Measurements from ENCODE around the gene RERE. TPM values are rescaled to one million over a fixed set of nuclear protein-coding genes. Genes with fewer than 3 reads are reported as not detected.

The RERE gene
- total and polyA plus RNA-seq, 2 experiments from 2014 or later: 39.8 to 62.8 TPM

DNA sequence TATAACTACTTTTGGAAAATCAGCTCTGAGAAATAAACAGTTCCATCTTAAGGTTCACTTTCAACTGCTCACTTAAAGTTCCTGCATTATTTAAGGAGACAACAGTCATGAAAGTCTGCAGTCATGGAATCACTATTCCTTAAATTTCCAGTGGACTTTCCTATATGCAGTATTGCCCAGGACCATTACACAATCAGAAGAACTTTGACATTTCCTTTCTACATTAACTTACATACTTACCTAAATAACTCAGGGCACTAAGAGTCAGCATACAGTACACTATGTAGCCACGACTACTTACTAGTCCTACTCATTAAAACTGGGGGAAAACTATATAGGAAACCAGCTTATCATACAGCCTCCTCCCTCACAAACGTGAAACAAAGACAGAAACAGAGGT, 279.4 kb downstream of the RERE start:
- WGBS (ENCODE audit: low lambda C conversion rate, missing lambda C conversion rate): 73% methylated on average over 2 of the region's 2 CpGs
- Histone ChIP-seq H3K27me3 (no peaks in the 10 kb centered on the region), H3K9me3 (ENCODE audit: low read depth) (no peaks in the 10 kb centered on the region), H4K20me1 (ENCODE audit: insufficient read depth, poor library complexity, severe bottlenecking) (peaks cover 3% of the 10 kb centered on the region), H3K27ac (no peak overlapping the region), H3K9me2 (replicated peaks; ENCODE audit: insufficient read depth) (no peaks in the 10 kb centered on the region), H3K36me3 (replicated peaks; ENCODE audit: insufficient read depth, low read depth) (no peaks in the 10 kb centered on the region), H3K4me1 (ENCODE audit: insufficient read depth) (peaks cover 4% of the 10 kb centered on the region), H3K4me3 (no peak overlapping the region), H3K79me2 (peaks cover 35% of the 10 kb centered on the region), H2AFZ (no peak overlapping the region), H3K4me2 (no peak overlapping the region)
- TF ChIP-seq, protein P1, sequence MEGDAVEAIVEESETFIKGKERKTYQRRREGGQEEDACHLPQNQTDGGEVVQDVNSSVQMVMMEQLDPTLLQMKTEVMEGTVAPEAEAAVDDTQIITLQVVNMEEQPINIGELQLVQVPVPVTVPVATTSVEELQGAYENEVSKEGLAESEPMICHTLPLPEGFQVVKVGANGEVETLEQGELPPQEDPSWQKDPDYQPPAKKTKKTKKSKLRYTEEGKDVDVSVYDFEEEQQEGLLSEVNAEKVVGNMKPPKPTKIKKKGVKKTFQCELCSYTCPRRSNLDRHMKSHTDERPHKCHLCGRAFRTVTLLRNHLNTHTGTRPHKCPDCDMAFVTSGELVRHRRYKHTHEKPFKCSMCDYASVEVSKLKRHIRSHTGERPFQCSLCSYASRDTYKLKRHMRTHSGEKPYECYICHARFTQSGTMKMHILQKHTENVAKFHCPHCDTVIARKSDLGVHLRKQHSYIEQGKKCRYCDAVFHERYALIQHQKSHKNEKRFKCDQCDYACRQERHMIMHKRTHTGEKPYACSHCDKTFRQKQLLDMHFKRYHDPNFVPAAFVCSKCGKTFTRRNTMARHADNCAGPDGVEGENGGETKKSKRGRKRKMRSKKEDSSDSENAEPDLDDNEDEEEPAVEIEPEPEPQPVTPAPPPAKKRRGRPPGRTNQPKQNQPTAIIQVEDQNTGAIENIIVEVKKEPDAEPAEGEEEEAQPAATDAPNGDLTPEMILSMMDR (IDR thresholded peaks at IDR 0.05; ENCODE audit: poor library complexity): no peak
- TF ChIP-seq EZH2 (IDR thresholded peaks at IDR 0.05; ENCODE audit: borderline replicate concordance) (no peak), EZH2phosphoT487 (IDR thresholded peaks at IDR 0.05; ENCODE audit: low read depth, severe bottlenecking, unreplicated experiment) (no peak)
- DNase-seq (ENCODE audit: low spot score): no peak

DNA sequence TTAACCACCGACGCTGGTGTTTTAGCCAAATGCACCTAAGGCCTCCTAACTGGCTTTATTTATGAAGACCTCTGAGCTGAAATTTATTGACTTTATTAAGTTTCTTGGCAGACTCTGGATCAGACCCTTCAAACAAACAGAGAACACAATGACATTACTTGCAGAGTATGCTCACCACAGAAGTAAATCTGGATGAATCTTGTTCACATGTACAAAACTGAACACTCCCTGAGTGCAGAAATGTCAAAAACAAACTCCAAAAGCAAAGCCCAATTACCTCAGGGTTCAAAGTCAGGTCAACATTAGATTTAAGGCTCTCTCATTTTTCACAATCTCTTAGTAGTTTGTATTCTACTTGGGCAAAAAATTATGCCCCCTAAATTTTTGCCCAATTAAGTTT, 280.9 kb downstream of the RERE start:
- no peaks in the 10 kb centered on the region for H3K36me3 ChIP-seq (replicated peaks; ENCODE audit: insufficient read depth, low read depth)
- H3K9me3 ChIP-seq (ENCODE audit: low read depth): no peaks in the 10 kb centered on the region
- H3K27me3 ChIP-seq: no peaks in the 10 kb centered on the region
- no peak for DNase-seq (ENCODE audit: low spot score)
- 78% methylated on average over 2 of the region's 2 CpGs for WGBS (ENCODE audit: low lambda C conversion rate, missing lambda C conversion rate)
- no peak overlapping the region for H2AFZ ChIP-seq
- H3K4me2 ChIP-seq: no peak overlapping the region
- peaks cover 39% of the 10 kb centered on the region for H3K79me2 ChIP-seq
- no peak overlapping the region for H3K4me3 ChIP-seq
- TF ChIP-seq, protein P1 (IDR thresholded peaks at IDR 0.05; ENCODE audit: poor library complexity): no peak
- TF ChIP-seq EZH2phosphoT487 (IDR thresholded peaks at IDR 0.05; ENCODE audit: low read depth, severe bottlenecking, unreplicated experiment): no peak
- TF ChIP-seq EZH2 (IDR thresholded peaks at IDR 0.05; ENCODE audit: borderline replicate concordance): no peak
- no peak overlapping the region for H3K27ac ChIP-seq
- peaks cover 4% of the 10 kb centered on the region for H3K4me1 ChIP-seq (ENCODE audit: insufficient read depth)
- peaks cover 3% of the 10 kb centered on the region for H4K20me1 ChIP-seq (ENCODE audit: insufficient read depth, poor library complexity, severe bottlenecking)
- no peaks in the 10 kb centered on the region for H3K9me2 ChIP-seq (replicated peaks; ENCODE audit: insufficient read depth)

DNA sequence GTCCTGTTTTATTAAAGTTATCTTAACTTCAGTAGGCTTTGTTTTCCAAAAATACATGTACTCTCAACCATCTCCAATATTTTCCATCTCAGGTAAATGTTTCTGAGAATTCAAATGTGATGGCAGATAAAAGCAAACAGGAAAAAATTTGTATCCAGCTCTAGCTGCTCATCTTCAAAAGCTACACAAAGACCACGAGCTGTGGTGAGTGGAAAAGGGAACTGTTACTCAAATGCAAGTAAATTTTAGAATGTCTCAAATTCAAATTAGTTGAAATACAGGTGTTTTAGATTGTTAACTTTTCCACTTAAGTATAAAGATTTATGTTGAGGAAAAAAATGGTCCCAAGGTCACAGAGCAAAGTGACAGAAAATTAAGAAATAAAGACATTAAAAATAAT, 283.5 kb downstream of the RERE start:
- WGBS (ENCODE audit: low lambda C conversion rate, missing lambda C conversion rate): 90% methylated on average over 1 of the region's 1 CpG
- Histone ChIP-seq H4K20me1 (ENCODE audit: insufficient read depth, poor library complexity, severe bottlenecking) (peaks cover 3% of the 10 kb centered on the region), H3K4me3 (no peak overlapping the region), H3K9me3 (ENCODE audit: low read depth) (no peaks in the 10 kb centered on the region), H3K27ac (no peak overlapping the region), H3K79me2 (peaks cover 44% of the 10 kb centered on the region), H3K9me2 (replicated peaks; ENCODE audit: insufficient read depth) (no peaks in the 10 kb centered on the region), H2AFZ (no peak overlapping the region), H3K36me3 (replicated peaks; ENCODE audit: insufficient read depth, low read depth) (no peaks in the 10 kb centered on the region), H3K27me3 (no peaks in the 10 kb centered on the region), H3K4me2 (no peak overlapping the region), H3K4me1 (ENCODE audit: insufficient read depth) (no peaks in the 10 kb centered on the region)
- TF ChIP-seq, protein P1 (IDR thresholded peaks at IDR 0.05; ENCODE audit: poor library complexity): no peak
- TF ChIP-seq EZH2 (IDR thresholded peaks at IDR 0.05; ENCODE audit: borderline replicate concordance): no peak
- TF ChIP-seq EZH2phosphoT487 (IDR thresholded peaks at IDR 0.05; ENCODE audit: low read depth, severe bottlenecking, unreplicated experiment): no peak
- DNase-seq (ENCODE audit: low spot score): no peak

DNA sequence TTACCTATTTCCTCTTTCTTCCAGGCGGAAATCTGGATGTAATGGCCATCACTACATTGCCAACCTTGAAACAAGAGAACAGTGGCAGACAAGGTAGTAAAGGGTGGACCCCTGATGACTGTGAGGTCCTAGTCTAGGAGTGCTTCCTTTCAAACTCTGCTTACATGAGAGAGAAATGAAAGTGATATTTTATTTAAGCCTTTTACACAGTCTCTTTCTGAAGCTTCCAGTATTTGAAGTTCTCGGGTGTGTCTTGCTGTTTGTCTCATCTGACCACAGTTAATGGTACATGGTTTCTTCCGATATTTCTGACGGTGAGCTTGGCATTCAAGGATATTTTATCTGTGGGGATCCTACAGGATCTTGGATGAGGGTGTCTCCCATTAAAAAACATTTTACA, 284.3 kb downstream of the RERE start:
- Histone ChIP-seq H3K4me2 (no peak overlapping the region), H3K27ac (no peak overlapping the region), H3K4me1 (ENCODE audit: insufficient read depth) (no peaks in the 10 kb centered on the region), H3K4me3 (no peak overlapping the region), H3K27me3 (no peaks in the 10 kb centered on the region), H3K36me3 (replicated peaks; ENCODE audit: insufficient read depth, low read depth) (no peaks in the 10 kb centered on the region), H2AFZ (no peak overlapping the region), H3K9me2 (replicated peaks; ENCODE audit: insufficient read depth) (no peaks in the 10 kb centered on the region), H3K79me2 (peaks cover 51% of the 10 kb centered on the region), H4K20me1 (ENCODE audit: insufficient read depth, poor library complexity, severe bottlenecking) (peaks cover 3% of the 10 kb centered on the region), H3K9me3 (ENCODE audit: low read depth) (no peaks in the 10 kb centered on the region)
- DNase-seq (ENCODE audit: low spot score): no peak
- 93% methylated on average over 4 of the region's 4 CpGs for WGBS (ENCODE audit: low lambda C conversion rate, missing lambda C conversion rate)
- TF ChIP-seq EZH2phosphoT487 (IDR thresholded peaks at IDR 0.05; ENCODE audit: low read depth, severe bottlenecking, unreplicated experiment) (no peak), EZH2 (IDR thresholded peaks at IDR 0.05; ENCODE audit: borderline replicate concordance) (no peak)
- TF ChIP-seq, protein P1 (IDR thresholded peaks at IDR 0.05; ENCODE audit: poor library complexity): no peak

All from hepatocyte (in vitro differentiated cells).